Measurements from ENCODE around the gene DRC3.

- TF ChIP-seq CTCF (IDR thresholded peaks at IDR 0.05; ENCODE audit: insufficient read depth, low read depth, low read length), result no peak
- no peak for TF ChIP-seq EZH2 (IDR thresholded peaks at IDR 0.05; ENCODE audit: insufficient read depth, low read length)
Observed at GRCh38 chr17:17947966-17948365, 24.7 kb upstream of the DRC3 start.
